NB4 (cell line): Measurements from ENCODE around the gene CNTNAP2.

Source experiments
- CTCF ChIP-seq: IDR thresholded peaks from one replicate; pipeline ENCODE4 v1.5.1; 2012; ENCODE audit warnings: low read depth, low read length
- MYC ChIP-seq: IDR thresholded peaks from 2 replicates; pipeline ENCODE4 v1.6.1; 2011; ENCODE audit warnings: low read depth, low read length
- POLR2A ChIP-seq: IDR thresholded peaks from 2 replicates; pipeline ENCODE4 v1.6.1; 2011; ENCODE audit warnings: mild to moderate bottlenecking; ENCODE audit not compliant: insufficient read length; ENCODE audit errors: extremely low read depth
- TF ChIP-seq, protein P1 (sequence below): IDR thresholded peaks from 2 replicates; pipeline ENCODE4 v1.6.1; 2011; ENCODE audit warnings: low read depth, low read length

DNA sequence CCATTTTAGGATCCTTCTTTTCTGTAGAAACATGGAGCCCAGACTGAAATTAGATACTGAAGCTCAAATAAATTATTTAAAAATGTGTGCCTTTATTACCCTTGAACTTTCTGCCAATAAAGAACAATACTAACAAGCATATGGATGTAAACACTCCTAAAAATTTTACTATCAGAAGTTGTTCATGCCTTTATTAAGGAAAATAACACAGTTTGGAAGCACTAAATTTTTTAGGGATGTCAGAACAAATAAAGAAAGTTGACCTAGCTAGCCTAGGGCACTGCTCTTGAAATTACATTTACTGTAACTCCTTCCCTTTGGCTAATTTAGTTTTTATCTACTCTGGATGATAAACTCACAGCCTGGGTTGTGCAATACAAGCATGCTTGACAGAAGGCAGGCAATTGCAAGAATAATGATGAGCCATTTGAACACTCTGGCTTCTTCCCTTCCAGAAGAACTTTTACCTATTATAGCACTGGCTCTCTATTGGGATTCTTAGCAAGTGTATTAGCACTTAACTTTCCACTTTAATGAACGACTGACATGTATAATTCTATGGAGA is 2122.2 kb downstream of the CNTNAP2 start:
- TF ChIP-seq CTCF (no peak), MYC (no peak), POLR2A (no peak)
- TF ChIP-seq, protein P1, sequence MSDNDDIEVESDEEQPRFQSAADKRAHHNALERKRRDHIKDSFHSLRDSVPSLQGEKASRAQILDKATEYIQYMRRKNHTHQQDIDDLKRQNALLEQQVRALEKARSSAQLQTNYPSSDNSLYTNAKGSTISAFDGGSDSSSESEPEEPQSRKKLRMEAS: no peak
